AG04449 (cell line): ENCODE measurements around the gene PAK4.

Experiments
- CTCF ChIA-PET: fragments of 350-600 bp; formaldehyde crosslinking; extraction: SDS; loops from one replicate; lab custom pipeline; 2021; ENCODE audit warnings: antibody characterized with exemption; lab: Yijun Ruan, JAX
- POLR2A ChIA-PET: fragments of 400-600, 350-600 bp; formaldehyde crosslinking; extraction: SDS; loops from one replicate; lab custom pipeline; 2020; ENCODE audit warnings: antibody characterized with exemption, inconsistent platforms; lab: Yijun Ruan, JAX
- DNase-seq: peaks from one replicate; pipeline ENCODE4 v3.0.0-alpha.2; 2010; ENCODE audit warnings: low read depth, low spot score
- H3K4me3 ChIP-seq: 2 replicates; pipeline ENCODE4 v1.5.1; 2011; ENCODE audit warnings: low read depth, mild to moderate bottlenecking, control low read depth, low read length
- CTCF ChIP-seq: IDR thresholded peaks from one replicate; pipeline ENCODE4 v1.5.1; 2011; ENCODE audit warnings: mild to moderate bottlenecking, moderate library complexity, low read length, control low read depth, inconsistent platforms; ENCODE audit not compliant: insufficient read depth; ENCODE audit errors: missing control alignments

The PAK4 gene

DNA sequence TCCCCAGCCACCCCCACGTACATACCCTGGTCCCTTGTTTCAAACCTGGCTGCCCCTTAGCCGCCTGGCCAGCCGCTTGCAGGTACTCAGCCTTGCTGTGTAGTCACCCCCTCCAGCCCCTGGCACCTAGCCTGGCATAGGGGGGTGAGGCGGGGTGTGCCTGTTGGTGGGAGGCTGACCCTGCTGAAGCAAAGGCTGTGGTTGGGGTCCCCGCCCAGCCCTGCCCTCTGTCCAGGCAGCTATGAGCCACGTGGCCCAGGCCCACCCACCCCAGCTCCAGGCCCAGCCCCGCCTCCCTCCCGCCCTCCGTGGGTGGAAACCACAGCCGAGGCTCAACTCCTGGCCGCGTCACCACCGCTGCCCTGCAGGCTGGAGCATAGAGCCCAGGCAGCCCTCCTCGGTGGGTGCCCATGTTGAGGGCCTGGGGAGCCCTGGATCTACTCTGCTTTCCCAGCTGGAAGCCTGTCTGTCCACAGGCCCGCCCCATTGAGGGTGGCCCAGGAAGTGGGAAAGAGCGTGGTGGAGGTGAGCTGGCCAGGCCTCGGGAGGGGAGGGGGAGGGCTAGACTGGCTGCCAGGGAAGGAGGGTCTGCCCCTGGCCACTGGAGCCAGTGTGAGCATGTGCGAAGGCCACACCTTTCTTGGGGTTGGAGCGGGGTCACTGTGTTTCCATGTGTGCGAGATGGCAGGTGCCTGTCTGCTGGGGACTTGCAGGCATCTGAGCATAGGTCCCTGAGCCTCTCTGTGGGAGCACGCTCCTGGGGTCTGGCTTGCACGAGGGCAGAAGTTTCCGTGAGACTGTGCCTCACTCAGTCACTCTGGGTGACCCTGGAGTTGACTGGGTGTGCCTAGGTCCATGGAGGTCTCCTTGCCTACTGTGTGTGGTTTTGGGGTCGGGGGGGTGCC lies 31.0 kb downstream of the PAK4 start:
- POLR2A ChIA-PET, result no interaction called here
- H3K4me3 ChIP-seq, result no peak overlapping the region
- TF ChIP-seq CTCF, result no peak
- no peak for DNase-seq
- CTCF ChIA-PET, result interaction anchor here (0.7 kb wide), 1 partner anchor 11 kb away, joined by 3 read pairs; no protein-coding TSS in a partner anchor

GRCh38 chr19:39157275-39157996 lies 31.9 kb downstream of the PAK4 start:
- CTCF ChIA-PET, result interaction anchor here (0.7 kb wide), 1 partner anchor 12 kb away, joined by 3 read pairs; no protein-coding TSS in a partner anchor
- no peak for TF ChIP-seq CTCF
- H3K4me3 ChIP-seq, result no peak overlapping the region
- POLR2A ChIA-PET, result no interaction called here
- DNase-seq, result no peak

- POLR2A ChIA-PET, result no interaction called here
- H3K4me3 ChIP-seq, result no peak overlapping the region
- no peak for TF ChIP-seq CTCF
- DNase-seq, result no peak
- CTCF ChIA-PET, result no interaction called here
Measured at GRCh38 chr19:39157997-39158389, 32.4 kb downstream of the PAK4 start.

DNA sequence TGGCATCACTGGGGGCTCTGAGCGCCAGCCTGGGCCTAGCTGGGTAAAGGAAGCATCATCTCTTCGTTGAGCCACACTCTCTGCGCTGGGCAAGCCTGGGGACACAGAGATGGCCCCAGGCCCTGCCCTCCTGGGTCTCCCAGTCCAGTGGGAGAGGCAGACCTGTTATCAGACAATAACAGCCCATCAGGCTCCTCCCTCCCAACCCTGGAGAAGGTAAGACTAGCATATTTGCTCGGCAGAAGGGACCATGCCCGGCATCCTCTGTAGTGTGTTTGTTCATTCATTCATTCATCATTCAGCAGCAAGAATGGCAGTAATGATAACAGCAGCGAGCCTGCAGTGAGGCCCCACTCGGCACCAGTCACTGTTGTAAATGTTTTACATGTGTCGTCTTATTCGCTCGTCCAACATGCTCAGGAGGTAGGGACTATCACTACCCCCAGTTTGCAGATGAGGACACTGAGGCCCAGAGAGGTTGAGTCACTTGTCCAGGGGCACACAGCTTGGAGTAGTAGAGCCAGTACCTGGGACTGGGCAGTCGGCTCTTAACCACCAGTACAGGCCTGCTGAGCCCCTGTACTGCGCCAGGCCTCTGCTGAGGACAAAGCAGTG lies 33.2 kb downstream of the PAK4 start:
- no peak overlapping the region for H3K4me3 ChIP-seq
- CTCF ChIA-PET, result no interaction called here

GRCh38 chr19:39160523-39160861 lies 34.9 kb downstream of the PAK4 start:
- no peak for TF ChIP-seq CTCF
- no peak for DNase-seq
- CTCF ChIA-PET, result no interaction called here
- POLR2A ChIA-PET, result no interaction called here
- no peak overlapping the region for H3K4me3 ChIP-seq

More for the DNA sequence above, 33.2 kb downstream of the PAK4 start:
- no peak for DNase-seq
- TF ChIP-seq CTCF, result no peak
- POLR2A ChIA-PET, result no interaction called here
